ENCODE results near the gene CX3CR1.

DNA sequence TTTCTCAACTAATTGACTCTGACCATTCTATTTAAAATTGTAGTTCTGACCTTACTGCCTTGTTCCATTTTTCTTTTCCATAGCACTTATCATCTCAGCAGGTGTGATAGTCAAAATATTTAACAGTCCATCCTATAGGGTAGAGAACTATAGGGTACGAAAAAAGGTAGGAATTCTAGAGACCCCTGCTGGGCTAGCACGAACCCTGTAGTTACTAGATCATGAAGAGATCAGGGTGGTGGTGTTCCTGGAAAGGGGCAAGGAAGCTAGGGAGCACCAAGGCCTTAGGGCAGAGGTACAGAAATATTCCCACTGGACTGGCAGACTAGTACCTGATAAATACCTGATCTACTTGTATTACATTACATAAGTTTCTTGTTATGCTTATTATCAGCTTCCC lies 55.5 kb downstream of the CX3CR1 start:
- no peak for TF ChIP-seq ZNF70 (CRISPR knock-in tag; IDR thresholded peaks at IDR 0.05)
- no peak for TF ChIP-seq PPARA (CRISPR knock-in tag; IDR thresholded peaks at IDR 0.05; ENCODE audit: borderline replicate concordance)
- no peak for TF ChIP-seq ZFP30 (CRISPR knock-in tag; IDR thresholded peaks at IDR 0.05)
- TF ChIP-seq, protein P1, sequence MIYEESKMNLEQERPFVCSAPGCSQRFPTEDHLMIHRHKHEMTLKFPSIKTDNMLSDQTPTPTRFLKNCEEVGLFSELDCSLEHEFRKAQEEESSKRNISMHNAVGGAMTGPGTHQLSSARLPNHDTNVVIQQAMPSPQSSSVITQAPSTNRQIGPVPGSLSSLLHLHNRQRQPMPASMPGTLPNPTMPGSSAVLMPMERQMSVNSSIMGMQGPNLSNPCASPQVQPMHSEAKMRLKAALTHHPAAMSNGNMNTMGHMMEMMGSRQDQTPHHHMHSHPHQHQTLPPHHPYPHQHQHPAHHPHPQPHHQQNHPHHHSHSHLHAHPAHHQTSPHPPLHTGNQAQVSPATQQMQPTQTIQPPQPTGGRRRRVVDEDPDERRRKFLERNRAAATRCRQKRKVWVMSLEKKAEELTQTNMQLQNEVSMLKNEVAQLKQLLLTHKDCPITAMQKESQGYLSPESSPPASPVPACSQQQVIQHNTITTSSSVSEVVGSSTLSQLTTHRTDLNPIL (CRISPR knock-in tag; IDR thresholded peaks at IDR 0.05; ENCODE audit: low read depth), result no peak
- TF ChIP-seq, protein P2, sequence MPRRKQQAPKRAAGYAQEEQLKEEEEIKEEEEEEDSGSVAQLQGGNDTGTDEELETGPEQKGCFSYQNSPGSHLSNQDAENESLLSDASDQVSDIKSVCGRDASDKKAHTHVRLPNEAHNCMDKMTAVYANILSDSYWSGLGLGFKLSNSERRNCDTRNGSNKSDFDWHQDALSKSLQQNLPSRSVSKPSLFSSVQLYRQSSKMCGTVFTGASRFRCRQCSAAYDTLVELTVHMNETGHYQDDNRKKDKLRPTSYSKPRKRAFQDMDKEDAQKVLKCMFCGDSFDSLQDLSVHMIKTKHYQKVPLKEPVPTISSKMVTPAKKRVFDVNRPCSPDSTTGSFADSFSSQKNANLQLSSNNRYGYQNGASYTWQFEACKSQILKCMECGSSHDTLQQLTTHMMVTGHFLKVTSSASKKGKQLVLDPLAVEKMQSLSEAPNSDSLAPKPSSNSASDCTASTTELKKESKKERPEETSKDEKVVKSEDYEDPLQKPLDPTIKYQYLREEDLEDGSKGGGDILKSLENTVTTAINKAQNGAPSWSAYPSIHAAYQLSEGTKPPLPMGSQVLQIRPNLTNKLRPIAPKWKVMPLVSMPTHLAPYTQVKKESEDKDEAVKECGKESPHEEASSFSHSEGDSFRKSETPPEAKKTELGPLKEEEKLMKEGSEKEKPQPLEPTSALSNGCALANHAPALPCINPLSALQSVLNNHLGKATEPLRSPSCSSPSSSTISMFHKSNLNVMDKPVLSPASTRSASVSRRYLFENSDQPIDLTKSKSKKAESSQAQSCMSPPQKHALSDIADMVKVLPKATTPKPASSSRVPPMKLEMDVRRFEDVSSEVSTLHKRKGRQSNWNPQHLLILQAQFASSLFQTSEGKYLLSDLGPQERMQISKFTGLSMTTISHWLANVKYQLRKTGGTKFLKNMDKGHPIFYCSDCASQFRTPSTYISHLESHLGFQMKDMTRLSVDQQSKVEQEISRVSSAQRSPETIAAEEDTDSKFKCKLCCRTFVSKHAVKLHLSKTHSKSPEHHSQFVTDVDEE (CRISPR knock-in tag; IDR thresholded peaks at IDR 0.05), result no peak
- TF ChIP-seq ARNTL (CRISPR knock-in tag; IDR thresholded peaks at IDR 0.05; ENCODE audit: borderline replicate concordance, low read depth), result no peak
